HG03159 (cell line): Measurements from ENCODE around the gene DAP3.

Source experiments
- ATAC-seq: cut with Tn5 transposase; IDR thresholded peaks from one replicate; pipeline ENCODE4 v1.9.1; 2021; ENCODE audit warnings: mild to moderate bottlenecking, moderate library complexity; ENCODE audit not compliant: unreplicated experiment

DAP3 gene

GRCh38 chr1:155769257-155769656 lies 80.4 kb downstream of the DAP3 start:
- ATAC-seq = no peak

DNA sequence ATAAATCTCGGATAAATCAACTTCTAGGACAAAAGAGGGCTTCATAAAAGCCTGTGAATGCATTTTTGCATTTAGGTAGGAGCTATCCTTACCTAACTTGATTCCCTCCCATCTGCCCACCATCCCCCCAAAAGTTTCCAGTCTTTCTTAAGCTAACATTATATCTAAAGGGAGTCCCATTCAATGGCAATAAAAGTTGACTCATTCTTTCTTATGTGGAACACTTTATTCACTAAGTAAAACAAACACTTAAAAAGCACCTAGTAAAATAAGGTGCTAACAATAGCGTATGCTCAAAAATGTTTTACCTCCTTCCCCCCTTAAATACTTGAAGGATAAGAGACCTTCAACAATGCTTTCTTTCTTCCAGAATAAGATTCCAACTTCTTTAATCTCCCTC lies 84.3 kb downstream of the DAP3 start:
- no peak for ATAC-seq

DNA sequence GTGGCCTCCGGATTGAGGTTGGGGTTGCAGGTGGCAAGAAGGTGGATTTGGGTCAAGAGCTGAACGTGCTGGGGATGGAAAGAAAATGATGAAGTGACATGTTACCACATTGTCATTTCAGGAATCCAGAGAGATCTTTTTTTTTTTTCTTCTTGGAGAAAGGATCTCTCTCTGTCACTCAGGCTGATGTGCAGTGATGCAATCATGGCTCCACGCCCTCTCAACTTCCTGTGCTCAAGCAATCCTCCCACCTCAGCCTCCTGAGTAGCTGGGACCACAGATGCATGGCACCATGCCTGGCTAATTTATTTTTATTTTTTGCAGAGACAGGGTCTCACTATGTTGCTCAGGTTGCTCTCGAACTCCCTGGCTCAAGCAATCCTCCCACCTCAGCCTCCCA lies 87.5 kb downstream of the DAP3 start:
- ATAC-seq = no peak

GRCh38 chr1:155777582-155777981 lies 88.7 kb downstream of the DAP3 start:
- ATAC-seq = no peak
